ENCODE results near the gene ENTREP1. TPM values are rescaled to one million over a fixed set of nuclear protein-coding genes. Genes with fewer than 3 reads are reported as not detected.

ENTREP1 gene
- total RNA-seq, 1 donor from 2014 or later: 1.0 TPM

GRCh38 chr9:69308206-69308931 is 16.6 kb upstream of the ENTREP1 start:
- no peak overlapping the region for H3K4me3 Mint-ChIP-seq (ENCODE audit: unreplicated experiment)
- no peak for DNase-seq
- H3K36me3 Mint-ChIP-seq (ENCODE audit: unreplicated experiment): peaks cover 13% of the 10 kb centered on the region
- no peak for TF ChIP-seq CTCF (IDR thresholded peaks at IDR 0.05; ENCODE audit: partially characterized antibody, unreplicated experiment)
- H3K4me1 Mint-ChIP-seq (ENCODE audit: low read depth, unreplicated experiment): no peaks in the 10 kb centered on the region
- H3K9me3 Mint-ChIP-seq (ENCODE audit: unreplicated experiment): peaks cover 10% of the 10 kb centered on the region
- H3K27me3 Mint-ChIP-seq (ENCODE audit: unreplicated experiment): peaks cover 2% of the 10 kb centered on the region
- no peak overlapping the region for H3K27ac Mint-ChIP-seq (ENCODE audit: unreplicated experiment)

GRCh38 chr9:69313175-69313574 is 11.8 kb upstream of the ENTREP1 start:
- H3K27me3 Mint-ChIP-seq (ENCODE audit: unreplicated experiment): peaks cover 4% of the 10 kb centered on the region
- H3K27ac Mint-ChIP-seq (ENCODE audit: unreplicated experiment): no peak overlapping the region
- DNase-seq: no peak
- H3K9me3 Mint-ChIP-seq (ENCODE audit: unreplicated experiment): peaks cover 15% of the 10 kb centered on the region
- no peaks in the 10 kb centered on the region for H3K4me1 Mint-ChIP-seq (ENCODE audit: low read depth, unreplicated experiment)
- TF ChIP-seq CTCF (IDR thresholded peaks at IDR 0.05; ENCODE audit: partially characterized antibody, unreplicated experiment): no peak
- H3K36me3 Mint-ChIP-seq (ENCODE audit: unreplicated experiment): peaks cover 29% of the 10 kb centered on the region
- H3K4me3 Mint-ChIP-seq (ENCODE audit: unreplicated experiment): no peak overlapping the region

- no peak for TF ChIP-seq CTCF (IDR thresholded peaks at IDR 0.05; ENCODE audit: partially characterized antibody, unreplicated experiment)
- Mint-ChIP-seq H3K36me3 (ENCODE audit: unreplicated experiment) (peaks cover 29% of the 10 kb centered on the region), H3K4me3 (ENCODE audit: unreplicated experiment) (no peak overlapping the region), H3K9me3 (ENCODE audit: unreplicated experiment) (peaks cover 15% of the 10 kb centered on the region), H3K27me3 (ENCODE audit: unreplicated experiment) (peaks cover 4% of the 10 kb centered on the region), H3K27ac (ENCODE audit: unreplicated experiment) (no peak overlapping the region), H3K4me1 (ENCODE audit: low read depth, unreplicated experiment) (peaks cover 9% of the 10 kb centered on the region)
- DNase-seq: no peak
These were observed 10.5 kb upstream of the ENTREP1 start for GRCh38 chr9:69314547-69314946.

GRCh38 chr9:69317081-69317480 is 7.9 kb upstream of the ENTREP1 start:
- Mint-ChIP-seq H3K36me3 (ENCODE audit: unreplicated experiment) (peaks cover 22% of the 10 kb centered on the region), H3K4me1 (ENCODE audit: low read depth, unreplicated experiment) (peaks cover 11% of the 10 kb centered on the region), H3K27me3 (ENCODE audit: unreplicated experiment) (peaks cover 4% of the 10 kb centered on the region), H3K9me3 (ENCODE audit: unreplicated experiment) (peaks cover 9% of the 10 kb centered on the region), H3K4me3 (ENCODE audit: unreplicated experiment) (no peak overlapping the region), H3K27ac (ENCODE audit: unreplicated experiment) (no peak overlapping the region)
- no peak for DNase-seq
- no peak for TF ChIP-seq CTCF (IDR thresholded peaks at IDR 0.05; ENCODE audit: partially characterized antibody, unreplicated experiment)

GRCh38 chr9:69317894-69318293 is 7.1 kb upstream of the ENTREP1 start:
- H3K4me1 Mint-ChIP-seq (ENCODE audit: low read depth, unreplicated experiment): peaks cover 11% of the 10 kb centered on the region

More at GRCh38 chr9:69317894-69318293, 7.1 kb upstream of the ENTREP1 start:
- Mint-ChIP-seq H3K27me3 (ENCODE audit: unreplicated experiment) (peaks cover 4% of the 10 kb centered on the region), H3K27ac (ENCODE audit: unreplicated experiment) (no peak overlapping the region), H3K4me3 (ENCODE audit: unreplicated experiment) (no peak overlapping the region), H3K9me3 (ENCODE audit: unreplicated experiment) (peaks cover 5% of the 10 kb centered on the region), H3K36me3 (ENCODE audit: unreplicated experiment) (peaks cover 16% of the 10 kb centered on the region)
- DNase-seq: no peak
- no peak for TF ChIP-seq CTCF (IDR thresholded peaks at IDR 0.05; ENCODE audit: partially characterized antibody, unreplicated experiment)
